ENCODE results near the gene ATP6AP1. TPM values are rescaled to one million over a fixed set of nuclear protein-coding genes. Genes with fewer than 3 reads are reported as not detected.
A peak's percentile ranks its signal among the peaks of the same experiment; 100 is the strongest.

The ATP6AP1 gene
- total and polyA plus RNA-seq, 2 donors (not counting 1 experiment from before 2014, with no cell fraction given) = 47.1 to 57.7 TPM

DNA sequence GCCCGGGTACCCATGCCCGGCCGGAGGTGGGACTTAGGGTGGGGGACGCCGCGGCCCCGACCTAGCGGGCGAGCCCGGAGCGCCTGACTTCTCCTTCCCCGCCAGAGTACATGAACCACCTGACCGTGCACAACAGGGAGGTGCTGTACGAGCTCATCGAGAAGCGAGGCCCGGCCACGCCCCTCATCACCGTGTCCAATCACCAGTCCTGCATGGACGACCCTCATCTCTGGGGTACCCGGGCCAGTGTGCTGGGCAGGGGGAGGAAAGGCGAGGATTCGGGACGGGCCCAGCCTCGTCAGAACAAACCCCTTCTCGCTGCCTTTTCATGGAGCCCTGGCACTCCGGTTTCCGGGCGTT lies 16.5 kb upstream of the ATP6AP1 start:
- TF ChIP-seq, protein P1, sequence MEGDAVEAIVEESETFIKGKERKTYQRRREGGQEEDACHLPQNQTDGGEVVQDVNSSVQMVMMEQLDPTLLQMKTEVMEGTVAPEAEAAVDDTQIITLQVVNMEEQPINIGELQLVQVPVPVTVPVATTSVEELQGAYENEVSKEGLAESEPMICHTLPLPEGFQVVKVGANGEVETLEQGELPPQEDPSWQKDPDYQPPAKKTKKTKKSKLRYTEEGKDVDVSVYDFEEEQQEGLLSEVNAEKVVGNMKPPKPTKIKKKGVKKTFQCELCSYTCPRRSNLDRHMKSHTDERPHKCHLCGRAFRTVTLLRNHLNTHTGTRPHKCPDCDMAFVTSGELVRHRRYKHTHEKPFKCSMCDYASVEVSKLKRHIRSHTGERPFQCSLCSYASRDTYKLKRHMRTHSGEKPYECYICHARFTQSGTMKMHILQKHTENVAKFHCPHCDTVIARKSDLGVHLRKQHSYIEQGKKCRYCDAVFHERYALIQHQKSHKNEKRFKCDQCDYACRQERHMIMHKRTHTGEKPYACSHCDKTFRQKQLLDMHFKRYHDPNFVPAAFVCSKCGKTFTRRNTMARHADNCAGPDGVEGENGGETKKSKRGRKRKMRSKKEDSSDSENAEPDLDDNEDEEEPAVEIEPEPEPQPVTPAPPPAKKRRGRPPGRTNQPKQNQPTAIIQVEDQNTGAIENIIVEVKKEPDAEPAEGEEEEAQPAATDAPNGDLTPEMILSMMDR (IDR thresholded peaks at IDR 0.05) = no peak
- TF ChIP-seq EZH2 (IDR thresholded peaks at IDR 0.05; ENCODE audit: borderline replicate concordance, insufficient read depth, low read depth, low read length, poor library complexity, severe bottlenecking) = no peak
- no peaks in the 10 kb centered on the region for H3K79me2 ChIP-seq (ENCODE audit: control insufficient read depth, insufficient read depth, low read length)
- H3K9ac ChIP-seq (ENCODE audit: low read length) = peak overlapping the region; percentile 70
- peak; percentile 55 for ATAC-seq (ENCODE audit: low read depth)
- peaks cover 8 to 38% of the 10 kb centered on the region in 2 donors for H3K4me1 ChIP-seq (ENCODE audit: control insufficient read depth in 2 of 2, insufficient read depth in 2 of 2, low read length in 2 of 2)
- peak; percentile 52 for DNase-seq
- peaks cover 31% of the 10 kb centered on the region for H3K4me1 Mint-ChIP-seq
- CTCF ChIA-PET = interaction anchor here (1.0 to 2.3 kb wide), 5 partner anchors 13 to 115 kb away, joined by 3 to 7 read pairs (median 3); partner anchors contain the start of gene SLC10A3
- no peaks in the 10 kb centered on the region for H3K9me3 Mint-ChIP-seq (ENCODE audit: insufficient read depth)
- H3K27ac Mint-ChIP-seq = peak overlapping the region; percentile 88
- H2AFZ ChIP-seq (ENCODE audit: insufficient read depth, low read depth, low read length, poor library complexity, severe bottlenecking) = peak overlapping the region; percentile 76
- H3K27me3 ChIP-seq (replicated peaks in 1 of 4; ENCODE audit: control extremely low read depth in 1 of 4, control insufficient read depth in 3 of 4, insufficient read depth in 4 of 4, low read length in 3 of 4) = no peaks in the 10 kb centered on the region
- whole genome bisulfite sequencing (ENCODE audit: insufficient coverage) = 2% methylated on average over 14 of the region's 29 CpGs
- peak overlapping the region; percentile 87 for H3K4me2 ChIP-seq (replicated peaks; ENCODE audit: low read depth, low read length, poor library complexity, severe bottlenecking)
- no peaks in the 10 kb centered on the region for H3K27me3 Mint-ChIP-seq
- no peaks in the 10 kb centered on the region for H3K9me3 ChIP-seq (ENCODE audit: control extremely low read depth in 1 of 3, control insufficient read depth in 2 of 3, insufficient read depth in 1 of 3, low read length in 2 of 3)
- intact Hi-C loops (cut with micrococcal nuclease) = loop anchor here (2.0 to 5.0 kb wide), 2 partner anchors 45 to 79 kb away; partner anchors contain the start of genes PLXNA3 and SLC10A3
- H4K20me1 ChIP-seq (ENCODE audit: control insufficient read depth, insufficient read depth, low read length, poor library complexity, severe bottlenecking) = no peaks in the 10 kb centered on the region
- peak overlapping the region in 4 of 5 experiments; percentile 59 to 79 (median 70) for H3K4me3 ChIP-seq (ENCODE audit: control extremely low read depth in 1 of 5, extremely low read depth in 1 of 5, insufficient read depth in 1 of 5, low read depth in 2 of 5, low read length in 4 of 5)
- peak overlapping the region; percentile 79 for H3K4me3 Mint-ChIP-seq
- no peaks in the 10 kb centered on the region for H3K36me3 ChIP-seq (replicated peaks in 1 of 2; ENCODE audit: control extremely low read depth in 1 of 2, control insufficient read depth in 1 of 2, extremely low read depth in 1 of 2, insufficient read depth in 2 of 2, low read length in 1 of 2)
- POLR2A ChIA-PET = interaction anchor here (0.5 to 4.5 kb wide), 12 partner anchors 13 to 486 kb away, joined by 3 to 31 read pairs (median 4); partner anchors contain the start of genes ARHGAP4, ATP6AP1, EMD and PLXNA3
- H3K27ac ChIP-seq (ENCODE audit: low read length in 2 of 2) = peak overlapping the region; percentile 73 to 79

GRCh38 chrX:154412468-154412867 lies 16.0 kb upstream of the ATP6AP1 start:
- no peaks in the 10 kb centered on the region for H4K20me1 ChIP-seq (ENCODE audit: control insufficient read depth, insufficient read depth, low read length, poor library complexity, severe bottlenecking)
- peak overlapping the region; percentile 87 for H3K4me2 ChIP-seq (replicated peaks; ENCODE audit: low read depth, low read length, poor library complexity, severe bottlenecking)
- Mint-ChIP-seq H3K4me3 (peak overlapping the region; percentile 79), H3K9me3 (ENCODE audit: insufficient read depth) (no peaks in the 10 kb centered on the region), H3K27me3 (no peaks in the 10 kb centered on the region), H3K27ac (peak overlapping the region; percentile 88), H3K4me1 (peaks cover 31% of the 10 kb centered on the region)
- peak overlapping the region; percentile 73 to 79 for H3K27ac ChIP-seq (ENCODE audit: low read length in 2 of 2)
- no peaks in the 10 kb centered on the region for H3K9me3 ChIP-seq (ENCODE audit: control extremely low read depth in 1 of 3, control insufficient read depth in 2 of 3, insufficient read depth in 1 of 3, low read length in 2 of 3)
- peaks cover 8 to 38% of the 10 kb centered on the region in 2 donors for H3K4me1 ChIP-seq (ENCODE audit: control insufficient read depth in 2 of 2, insufficient read depth in 2 of 2, low read length in 2 of 2)
- H2AFZ ChIP-seq (ENCODE audit: insufficient read depth, low read depth, low read length, poor library complexity, severe bottlenecking) = peak overlapping the region; percentile 76
- POLR2A ChIA-PET = interaction anchor here (0.5 to 4.5 kb wide), 11 partner anchors 14 to 487 kb away, joined by 3 to 31 read pairs (median 4); partner anchors contain the start of genes ARHGAP4, ATP6AP1, EMD and PLXNA3
- peak overlapping the region; percentile 70 for H3K9ac ChIP-seq (ENCODE audit: low read length)
- DNase-seq (peak; percentile 62), ATAC-seq (ENCODE audit: low read depth) (peak; percentile 50)
- TF ChIP-seq, protein P1 (IDR thresholded peaks at IDR 0.05) = no peak
- no peak for TF ChIP-seq EZH2 (IDR thresholded peaks at IDR 0.05; ENCODE audit: borderline replicate concordance, insufficient read depth, low read depth, low read length, poor library complexity, severe bottlenecking)
- intact Hi-C loops (cut with micrococcal nuclease) = loop anchor here (5.0 kb wide), 1 partner anchor 45 kb away; the partner anchor contains the start of gene PLXNA3
- H3K27me3 ChIP-seq (replicated peaks in 1 of 4; ENCODE audit: control extremely low read depth in 1 of 4, control insufficient read depth in 3 of 4, insufficient read depth in 4 of 4, low read length in 3 of 4) = no peaks in the 10 kb centered on the region
- H3K4me3 ChIP-seq (ENCODE audit: control extremely low read depth in 1 of 5, extremely low read depth in 1 of 5, insufficient read depth in 1 of 5, low read depth in 2 of 5, low read length in 4 of 5) = peak overlapping the region in 4 of 5 experiments; percentile 59 to 79 (median 70)
- 0% methylated on average over 3 of the region's 4 CpGs for WGBS (ENCODE audit: insufficient coverage)
- CTCF ChIA-PET = interaction anchor here (1.0 to 2.3 kb wide), 4 partner anchors 13 to 78 kb away, joined by 3 to 7 read pairs (median 4); partner anchors contain the start of gene SLC10A3
- no peaks in the 10 kb centered on the region for H3K79me2 ChIP-seq (ENCODE audit: control insufficient read depth, insufficient read depth, low read length)
- H3K36me3 ChIP-seq (replicated peaks in 1 of 2; ENCODE audit: control extremely low read depth in 1 of 2, control insufficient read depth in 1 of 2, extremely low read depth in 1 of 2, insufficient read depth in 2 of 2, low read length in 1 of 2) = no peaks in the 10 kb centered on the region
